Testis (tissue), 3 donors: Measurements from ENCODE around the gene LGALS8. TPM values are rescaled to one million over a fixed set of nuclear protein-coding genes. Genes with fewer than 3 reads are reported as not detected.

Experiments used
- DNase-seq: peaks from one replicate; pipeline ENCODE4 v3.0.0-alpha.2; 2019
- H3K27ac ChIP-seq, 2 donors: fragments of 200-600 bp; sonication (generic); one replicate each; pipeline ENCODE4 v1.5.1; 2019
- H3K27me3 ChIP-seq: fragments of 200-600 bp; sonication (generic); one replicate; pipeline ENCODE4 v1.5.1; 2019
- H3K36me3 ChIP-seq: fragments of 200-600 bp; sonication (generic); one replicate; pipeline ENCODE4 v1.5.1; 2017; ENCODE audit warnings: low read depth; ENCODE audit errors: missing control alignments
- H3K4me1 ChIP-seq: fragments of 200-600 bp; sonication (generic); one replicate; pipeline ENCODE4 v1.5.1; 2019
- H3K4me3 ChIP-seq, 2 donors: fragments of 200-600 bp; sonication (generic); one replicate each; pipeline ENCODE4 v1.5.1; 2017 to 2019
- H3K9me3 ChIP-seq: fragments of 200-600 bp; sonication (generic); one replicate; pipeline ENCODE4 v1.5.1; 2017
- CTCF ChIP-seq, 3 experiments: fragments of 450-650 bp in 2 of 3; fragments of 200-600 bp in 1 of 3; sonication (generic) in 1 of 3; IDR thresholded peaks; one replicate each; pipeline ENCODE4 v1.5.1; 2016 to 2019; ENCODE audit warnings: antibody characterized with exemption in 3 of 3, mild to moderate bottlenecking in 2 of 3, moderate library complexity in 1 of 3
- POLR2A ChIP-seq: fragments of 450-650 bp; IDR thresholded peaks from one replicate; pipeline ENCODE4 v1.6.1; 2017; ENCODE audit warnings: antibody characterized with exemption, mild to moderate bottlenecking, moderate library complexity
- WGBS, 2 donors: methylation state at CpG; one replicate each; pipeline ENCODE4 v1.1.5; 2018; 5-methylcytosine and 5-hydroxymethylcytosine counted together
- intact Hi-C: fragments of 100-400 bp; cut with DNase I; formaldehyde crosslinking; loops from one replicate; pipeline ENCODE4 v1.15.1; 2023; ENCODE audit warnings: low total_unique reads
- polyA plus RNA-seq: library from polyadenylated mRNA; stranded (reverse); fragments of 350-450 nt; fragmentation: Illumina TruSeq; extraction: RNeasy Lipid Tissue Mini Kit (QIAGEN cat#74804); gene quantifications from one replicate; pipeline ENCODE4 v1.2.3, GENCODE V29; 2014; ENCODE audit warnings: low read depth, low replicate concordance; ENCODE audit not compliant: insufficient read depth
- total RNA-seq, 2 donors: library from RNA; depleted of rRNA; stranded (reverse); fragments of >200 nt; gene quantifications; one replicate each; pipeline ENCODE4 v1.2.3, GENCODE V29; 2016

Gene LGALS8
- total and polyA plus RNA-seq, 3 donors from 2014 or later = 114 to 122 (median 115) TPM

DNA sequence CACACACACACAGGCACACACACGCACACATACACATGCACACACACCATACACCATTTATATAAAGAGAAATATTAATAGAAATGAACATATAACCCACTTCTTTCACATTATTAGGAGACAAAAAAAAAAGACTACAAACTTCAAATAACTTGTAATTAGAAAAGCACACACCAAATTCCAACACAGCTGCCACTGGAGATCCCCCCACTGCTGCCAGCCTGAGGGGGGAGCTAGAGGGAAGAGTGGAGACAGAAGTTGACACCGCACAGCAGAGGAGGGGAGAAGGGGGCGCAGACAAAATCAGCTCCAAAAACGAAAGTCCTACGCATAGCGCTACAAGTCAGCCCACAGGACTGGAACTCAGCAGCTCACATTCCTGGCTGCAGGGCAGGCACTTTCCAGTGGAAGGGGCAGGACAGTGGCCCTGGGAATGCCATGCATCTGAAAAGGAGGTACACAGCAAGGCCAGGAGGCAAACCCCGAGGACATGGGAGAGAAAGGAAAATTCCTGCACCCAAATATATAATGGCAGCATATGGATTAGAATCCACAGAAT, 36.5 kb downstream of the LGALS8 start:
- Histone ChIP-seq H3K9me3 (no peaks in the 10 kb centered on the region), H3K27me3 (no peaks in the 10 kb centered on the region), H3K4me1 (no peaks in the 10 kb centered on the region), H3K27ac (no peak overlapping the region), H3K36me3 (no peaks in the 10 kb centered on the region), H3K4me3 (no peak overlapping the region)
- TF ChIP-seq CTCF (IDR thresholded peaks at IDR 0.05) = peak in 1 of 3 experiments; percentile 11
- TF ChIP-seq POLR2A = no peak
- intact Hi-C loops = no loop called here
- DNase-seq = no peak
- 90 to 91% methylated on average over 7 of the region's 7 CpGs for WGBS, 2 donors

GRCh38 chr1:236561976-236562375, 38.2 kb downstream of the LGALS8 start:
- intact Hi-C loops = no loop called here
- Histone ChIP-seq H3K4me3 (no peak overlapping the region), H3K27me3 (no peaks in the 10 kb centered on the region), H3K4me1 (no peaks in the 10 kb centered on the region), H3K36me3 (no peaks in the 10 kb centered on the region), H3K27ac (no peak overlapping the region), H3K9me3 (no peaks in the 10 kb centered on the region)
- TF ChIP-seq POLR2A (no peak), CTCF (IDR thresholded peaks at IDR 0.05) (no peak)
- WGBS, 2 donors = 89 to 91% methylated on average over 2 of the region's 2 CpGs
- DNase-seq = no peak

- Histone ChIP-seq H3K27ac (no peak overlapping the region), H3K9me3 (no peaks in the 10 kb centered on the region), H3K4me3 (no peak overlapping the region), H3K36me3 (no peaks in the 10 kb centered on the region), H3K27me3 (no peaks in the 10 kb centered on the region), H3K4me1 (no peaks in the 10 kb centered on the region)
- no peak for TF ChIP-seq CTCF (IDR thresholded peaks at IDR 0.05)
- TF ChIP-seq POLR2A = no peak
- intact Hi-C loops = no loop called here
- WGBS, 2 donors = 90 to 91% methylated on average over 5 of the region's 5 CpGs
- DNase-seq = no peak
Measured at GRCh38 chr1:236565530-236565929, 41.7 kb downstream of the LGALS8 start.

DNA sequence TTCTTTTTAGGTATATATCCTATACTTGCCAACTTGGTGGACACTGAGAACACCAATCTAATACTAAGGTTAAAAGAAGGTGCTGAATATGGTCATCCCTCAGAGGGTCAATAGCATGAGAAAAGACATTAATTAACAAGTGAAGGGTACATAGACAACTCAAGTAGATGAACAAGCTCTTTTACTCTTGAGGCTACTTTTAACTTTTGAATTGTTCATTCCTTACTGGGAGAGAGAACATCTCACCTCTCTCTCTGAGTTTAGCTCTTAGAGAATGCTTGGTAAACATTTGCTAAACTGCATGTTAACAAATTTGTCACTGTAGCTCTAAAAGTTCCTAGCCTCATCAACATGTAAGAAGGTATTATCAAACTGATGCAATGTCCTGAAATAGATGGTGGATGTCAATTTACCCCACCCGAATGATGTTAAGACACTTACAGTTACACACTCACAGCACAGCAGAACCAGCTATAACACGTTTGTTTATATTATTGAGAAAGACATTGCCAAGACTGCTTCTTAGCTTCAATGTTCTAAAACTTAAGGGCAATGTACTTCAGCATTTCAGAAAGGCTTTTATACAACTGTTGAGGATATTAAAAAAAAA, 44.6 kb downstream of the LGALS8 start:
- no peak overlapping the region for H3K4me3 ChIP-seq
- H3K36me3 ChIP-seq = no peaks in the 10 kb centered on the region
- no peaks in the 10 kb centered on the region for H3K27me3 ChIP-seq
- no peaks in the 10 kb centered on the region for H3K9me3 ChIP-seq
- WGBS, 2 donors = 85 to 98% methylated on average over 2 of the region's 2 CpGs
- intact Hi-C loops = no loop called here
- H3K4me1 ChIP-seq = no peaks in the 10 kb centered on the region
- TF ChIP-seq CTCF (IDR thresholded peaks at IDR 0.05) (no peak), POLR2A (no peak)
- no peak for DNase-seq
- H3K27ac ChIP-seq = no peak overlapping the region

DNA sequence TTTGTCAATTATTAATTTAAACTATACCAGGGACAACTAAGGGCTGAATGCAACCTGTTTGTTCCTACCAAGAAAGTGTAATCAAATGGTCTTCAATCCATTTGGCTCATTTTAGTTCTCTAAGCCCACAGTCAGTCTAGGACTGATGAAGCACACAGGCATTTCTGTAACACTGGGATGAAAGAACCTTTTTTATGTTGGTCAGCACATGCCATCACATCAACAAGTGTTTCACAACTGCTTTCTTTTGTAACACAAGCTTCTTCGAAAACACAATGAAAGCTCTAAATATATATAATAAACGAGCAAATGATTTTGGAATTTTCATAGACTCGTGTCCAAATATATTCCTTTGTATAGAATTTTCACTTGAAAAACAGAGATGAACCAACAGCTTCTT, 51.7 kb downstream of the LGALS8 start:
- 94 to 95% methylated on average over 3 of the region's 3 CpGs for WGBS, 2 donors
- Histone ChIP-seq H3K27me3 (no peaks in the 10 kb centered on the region), H3K4me3 (no peak overlapping the region), H3K4me1 (no peaks in the 10 kb centered on the region), H3K9me3 (no peaks in the 10 kb centered on the region), H3K27ac (no peak overlapping the region), H3K36me3 (no peaks in the 10 kb centered on the region)
- intact Hi-C loops = no loop called here
- no peak for DNase-seq
- TF ChIP-seq POLR2A (no peak), CTCF (IDR thresholded peaks at IDR 0.05) (no peak)
